SK-N-SH (cell line): ENCODE measurements around the gene RAB4B. TPM values are rescaled to one million over a fixed set of nuclear protein-coding genes. Genes with fewer than 3 reads are reported as not detected.

Source experiments
- CTCF ChIA-PET: fragments of 300-600, 350-600 bp; formaldehyde crosslinking; extraction: SDS; loops from one replicate; lab custom pipeline; 2021; lab: Yijun Ruan, JAX
- POLR2A ChIA-PET: fragments of 350-600 bp; sonication (Branson Sonifier 250); formaldehyde crosslinking; extraction: SDS; loops from one replicate; lab custom pipeline; 2020; ENCODE audit warnings: antibody characterized with exemption, inconsistent platforms; lab: Yijun Ruan, JAX
- DNase-seq: peaks from one replicate; pipeline ENCODE4 v3.0.0; 2012
- H2AFZ ChIP-seq: fragments of 200-600 bp; sonication (generic); 2 replicates; pipeline ENCODE4 v1.8.1; 2016; ENCODE audit warnings: antibody characterized with exemption, mild to moderate bottlenecking, low read depth
- H3F3A ChIP-seq: fragments of 200-600 bp; sonication (generic); replicated peaks from 2 replicates; pipeline ENCODE3; 2016; ENCODE audit warnings: antibody characterized with exemption, mild to moderate bottlenecking; ENCODE audit not compliant: insufficient read depth
- H3K27ac ChIP-seq, 2 experiments: fragments of 200-500 bp in 1 of 2; fragments of 200-600 bp in 1 of 2; sonication (Bioruptor generic) in 1 of 2; sonication (generic), shearing (Covaris generic) in 1 of 2; 2 replicates each; pipeline versions ENCODE4 v1.5.1 to v1.6.1; 2014 to 2016; ENCODE audit warnings: low read depth in 2 of 2, inconsistent platforms in 1 of 2, low read length in 1 of 2, mild to moderate bottlenecking in 1 of 2, mixed read lengths in 1 of 2
- H3K27me3 ChIP-seq: fragments of 200-600 bp; sonication (generic), shearing (Covaris generic); 2 replicates; pipeline ENCODE4 v1.6.1; 2016; ENCODE audit warnings: mixed run types; ENCODE audit not compliant: insufficient read depth
- H3K36me3 ChIP-seq, 2 experiments: fragments of 200-500 bp in 1 of 2; fragments of 200-600 bp in 1 of 2; sonication (Bioruptor generic) in 1 of 2; sonication (generic) in 1 of 2; replicated peaks in 1 of 2; 2 replicates each; pipeline versions ENCODE3 to v1.5.1; 2014 to 2016; ENCODE audit warnings: low read length in 1 of 2, mild to moderate bottlenecking in 1 of 2; ENCODE audit not compliant: insufficient read depth in 2 of 2, control insufficient read depth in 1 of 2
- H3K4me1 ChIP-seq, 2 experiments: fragments of 200-500 bp in 1 of 2; fragments of 200-600 bp in 1 of 2; sonication (Bioruptor generic) in 1 of 2; sonication (generic), shearing (Covaris generic) in 1 of 2; 2 replicates each; pipeline versions ENCODE4 v1.5.1 to v1.6.1; 2014 to 2016; ENCODE audit warnings: low read depth in 1 of 2, low read length in 1 of 2, mixed run types in 1 of 2; ENCODE audit not compliant: insufficient read depth in 2 of 2, control insufficient read depth in 1 of 2
- H3K4me2 ChIP-seq: fragments of 200-600 bp; sonication (generic), shearing (Covaris generic); 2 replicates; pipeline ENCODE4 v1.6.1; 2017; ENCODE audit warnings: mixed run types
- H3K4me3 ChIP-seq, 2 experiments: fragments of 200-500 bp in 1 of 2; fragments of 200-600 bp in 1 of 2; sonication (Bioruptor generic) in 1 of 2; sonication (generic), shearing (Covaris generic) in 1 of 2; 2 replicates each; pipeline versions ENCODE4 v1.5.1 to v1.8.1; 2014 to 2016; ENCODE audit warnings: low read depth in 2 of 2, inconsistent platforms in 1 of 2, low read length in 1 of 2, mild to moderate bottlenecking in 1 of 2, mixed read lengths in 1 of 2, moderate library complexity in 1 of 2
- H3K79me2 ChIP-seq: fragments of 200-600 bp; sonication (generic); 2 replicates; pipeline ENCODE4 v1.8.1; 2017; ENCODE audit warnings: mild to moderate bottlenecking; ENCODE audit not compliant: insufficient read depth
- H3K9ac ChIP-seq: fragments of 200-600 bp; sonication (generic); 2 replicates; pipeline ENCODE4 v1.6.1; 2017; ENCODE audit warnings: mixed run types
- H3K9me2 ChIP-seq: fragments of 200-600 bp; sonication (generic); 2 replicates; pipeline ENCODE4 v1.6.1; 2017; ENCODE audit warnings: mixed run types
- H3K9me3 ChIP-seq: fragments of 200-600 bp; sonication (generic); 2 replicates; pipeline ENCODE4 v1.6.1; 2017; ENCODE audit warnings: mixed run types, mild to moderate bottlenecking, moderate library complexity
- H4K20me1 ChIP-seq: fragments of 200-600 bp; sonication (generic); 2 replicates; pipeline ENCODE4 v1.6.1; 2017; ENCODE audit warnings: mild to moderate bottlenecking, mixed run types; ENCODE audit not compliant: insufficient read depth
- FOXJ3 ChIP-seq: sonication (generic); formaldehyde crosslinking; IDR thresholded peaks from 2 replicates; pipeline ENCODE4 v1.5.1; 2020; ENCODE audit warnings: mild to moderate bottlenecking, missing genetic modification reagents
- GABPA ChIP-seq: IDR thresholded peaks from 2 replicates; pipeline ENCODE4 v1.4.0; 2012; ENCODE audit warnings: low read depth, mild to moderate bottlenecking
- MXI1 ChIP-seq: IDR thresholded peaks from 2 replicates; pipeline ENCODE4 v1.6.1; 2012; ENCODE audit warnings: mild to moderate bottlenecking, low read depth, low read length, improper control_type of control experiment
- RAD21 ChIP-seq: IDR thresholded peaks from 2 replicates; pipeline ENCODE4 v1.6.1; 2012; ENCODE audit warnings: mild to moderate bottlenecking, low read length
- SMC3 ChIP-seq: IDR thresholded peaks from 2 replicates; pipeline ENCODE4 v1.6.1; 2012; ENCODE audit warnings: low read depth, low read length, improper control_type of control experiment
- WGBS: methylation state at CpG from one replicate; pipeline ENCODE4 v1.1.6; 2017; ENCODE audit warnings: low lambda C conversion rate; 5-methylcytosine and 5-hydroxymethylcytosine counted together
- polyA plus RNA-seq, 3 experiments: library from polyadenylated mRNA; depleted of rRNA; stranded (reverse); fragments of >200 nt; gene quantifications; 2 replicates each; pipeline ENCODE4 v1.2.3, GENCODE V29; 2012
- TF ChIP-seq, protein P1 (sequence below): fragments of 150-350 bp; IDR thresholded peaks from 2 replicates; pipeline ENCODE4 v1.6.1; 2017; ENCODE audit warnings: antibody characterized with exemption, low read length, low read depth, borderline replicate concordance
- TF ChIP-seq, protein P2 (sequence below): fragments of 200-600 bp; sonication (generic); IDR thresholded peaks from 2 replicates; pipeline ENCODE4 v1.6.1; 2017; ENCODE audit warnings: antibody characterized with exemption, mild to moderate bottlenecking, moderate library complexity

The RAB4B gene
- polyA plus RNA-seq, 1 of the 3 experiments (the other 2 are of a cell fraction): 53.2 TPM

DNA sequence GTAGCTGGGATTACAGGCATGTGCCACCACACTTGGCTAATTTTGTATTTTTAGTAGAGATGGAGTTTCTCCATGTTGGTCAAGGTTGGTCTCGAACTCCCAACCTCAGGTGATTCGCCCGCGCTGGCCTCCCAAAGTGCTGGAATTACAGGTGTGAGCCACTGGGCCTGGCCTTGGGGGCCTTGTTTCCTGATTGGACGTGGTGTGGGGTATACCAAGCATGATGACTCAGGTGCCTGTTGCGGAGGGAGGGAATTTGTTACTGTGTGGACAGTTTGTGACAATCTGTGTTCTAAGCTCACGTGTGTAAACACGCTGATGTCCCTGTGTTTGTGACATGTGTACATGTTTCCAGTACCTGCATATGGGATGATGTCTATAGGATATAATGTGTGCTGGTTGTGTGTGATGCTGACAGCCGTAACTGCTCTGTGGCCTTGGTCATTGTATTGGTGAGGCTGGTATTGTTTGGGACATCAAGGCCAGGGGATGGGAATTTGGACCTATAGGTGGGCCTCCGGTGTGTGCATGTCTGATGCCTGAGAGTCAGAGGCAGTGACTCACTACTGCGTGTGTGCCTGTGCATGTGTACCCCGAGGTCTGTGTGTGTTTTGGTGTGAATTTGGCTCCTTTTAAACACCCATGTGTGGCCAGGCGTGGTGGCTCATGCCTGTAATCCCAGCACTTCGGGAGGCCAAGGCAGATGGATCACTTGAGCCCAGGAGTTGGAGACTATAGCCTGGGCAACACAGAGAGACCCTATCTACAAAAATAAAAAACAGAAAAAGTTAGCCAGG, 19.3 kb downstream of the RAB4B start:
- TF ChIP-seq, protein P1, sequence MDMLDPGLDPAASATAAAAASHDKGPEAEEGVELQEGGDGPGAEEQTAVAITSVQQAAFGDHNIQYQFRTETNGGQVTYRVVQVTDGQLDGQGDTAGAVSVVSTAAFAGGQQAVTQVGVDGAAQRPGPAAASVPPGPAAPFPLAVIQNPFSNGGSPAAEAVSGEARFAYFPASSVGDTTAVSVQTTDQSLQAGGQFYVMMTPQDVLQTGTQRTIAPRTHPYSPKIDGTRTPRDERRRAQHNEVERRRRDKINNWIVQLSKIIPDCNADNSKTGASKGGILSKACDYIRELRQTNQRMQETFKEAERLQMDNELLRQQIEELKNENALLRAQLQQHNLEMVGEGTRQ: no peak
- TF ChIP-seq FOXJ3 (CRISPR knock-in tag): no peak
- peak overlapping the region; percentile 84 to 89; a peak in 3 of 4 replicates for H3K27ac ChIP-seq
- peaks cover 33% of the 10 kb centered on the region for H3K79me2 ChIP-seq
- no peak overlapping the region; the same call in 1 of the 2 replicates for H3K9ac ChIP-seq
- no peaks in the 10 kb centered on the region for H3K27me3 ChIP-seq
- H3K9me3 ChIP-seq: no peaks in the 10 kb centered on the region
- DNase-seq: no peak
- peaks cover 21 to 26% of the 10 kb centered on the region in 2 experiments; a peak in 2 of 4 replicates for H3K4me1 ChIP-seq
- WGBS: 95% methylated on average over 10 of the region's 14 CpGs
- H3K36me3 ChIP-seq: peaks cover 13 to 15% of the 10 kb centered on the region in 2 experiments
- peaks cover 9% of the 10 kb centered on the region for H3F3A ChIP-seq
- no peaks in the 10 kb centered on the region for H3K9me2 ChIP-seq
- H4K20me1 ChIP-seq: peaks cover 28% of the 10 kb centered on the region
- H2AFZ ChIP-seq: no peak overlapping the region
- H3K4me2 ChIP-seq: 0 out of 2 replicates have a peak overlapping the region, but pooled peaks have one; percentile 84
- ChIA-PET POLR2A (interaction anchor here (0.9 to 3.6 kb wide), 3 partner anchors 19 to 107 kb away, joined by 5 to 31 read pairs (median 11); partner anchors contain the start of genes ACTMAP, NUMBL, RAB4B and SNRPA), CTCF (interaction anchor here (0.6 to 3.7 kb wide), 6 partner anchors 9 to 134 kb away, joined by 3 to 20 read pairs (median 10); partner anchors contain the start of gene RAB4B)
- no peak overlapping the region for H3K4me3 ChIP-seq

DNA sequence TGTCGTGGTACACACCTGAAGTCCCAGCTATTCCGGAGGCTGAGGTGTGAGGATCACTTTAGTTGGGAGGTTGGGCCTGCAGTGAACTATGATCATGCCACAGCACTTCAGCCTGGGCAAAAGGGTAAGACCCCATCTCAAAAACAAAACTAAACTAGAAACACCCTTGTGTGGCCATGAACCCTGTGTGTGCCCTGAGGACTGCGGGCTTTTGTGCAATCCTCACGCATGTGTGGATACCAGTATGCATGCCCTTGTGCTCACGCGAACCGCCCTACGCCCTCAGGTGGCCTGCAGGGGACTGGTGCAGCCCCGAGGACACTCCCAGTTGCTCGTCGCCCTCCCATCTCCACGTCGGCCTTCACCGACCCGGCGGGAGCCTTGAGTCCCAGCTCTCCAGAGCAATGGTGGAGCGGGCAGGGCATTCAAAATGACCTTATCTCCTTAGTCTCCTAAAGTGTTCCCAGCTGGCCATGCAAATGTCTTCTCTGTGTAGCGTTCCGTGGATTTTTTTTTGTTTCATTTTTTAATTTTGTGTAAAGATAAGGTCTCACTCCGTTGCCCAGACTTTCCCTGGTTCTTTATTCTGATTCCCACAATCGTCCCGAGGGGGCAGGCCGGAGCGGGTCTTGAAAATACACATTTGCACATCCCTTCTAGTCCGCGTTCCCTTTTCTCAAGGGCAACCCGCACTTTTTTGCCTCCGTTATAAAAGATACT, 20.1 kb downstream of the RAB4B start:
- DNase-seq: peak; percentile 77
- 18% methylated on average over 24 of the region's 28 CpGs for WGBS

More for the DNA sequence above, 20.1 kb downstream of the RAB4B start:
- Histone ChIP-seq H3K4me1 (peaks cover 28 to 34% of the 10 kb centered on the region in 2 experiments; a peak in 2 of 4 replicates), H3K9me2 (no peaks in the 10 kb centered on the region), H3K9me3 (no peaks in the 10 kb centered on the region), H3K36me3 (peaks cover 18 to 20% of the 10 kb centered on the region in 2 experiments), H3K9ac (peak overlapping the region; percentile 59), H2AFZ (peak overlapping the region; percentile 83), H4K20me1 (peaks cover 36% of the 10 kb centered on the region), H3K79me2 (peaks cover 41% of the 10 kb centered on the region), H3K27ac (peak overlapping the region; percentile 84 to 89), H3F3A (peaks cover 9% of the 10 kb centered on the region), H3K4me3 (peak overlapping the region; percentile 50 to 65), H3K4me2 (peak overlapping the region; percentile 84), H3K27me3 (no peaks in the 10 kb centered on the region)
- CTCF ChIA-PET: interaction anchor here (0.6 to 3.7 kb wide), 12 partner anchors 9 to 195 kb away, joined by 3 to 20 read pairs (median 6); partner anchors contain the start of genes NUMBL and RAB4B
- POLR2A ChIA-PET: interaction anchor here (0.6 to 3.6 kb wide), 6 partner anchors 9 to 1076 kb away, joined by 4 to 31 read pairs (median 6); partner anchors contain the start of genes ACTMAP, COQ8B, ITPKC and NUMBL
- no peak for TF ChIP-seq MXI1
- TF ChIP-seq, protein P2, sequence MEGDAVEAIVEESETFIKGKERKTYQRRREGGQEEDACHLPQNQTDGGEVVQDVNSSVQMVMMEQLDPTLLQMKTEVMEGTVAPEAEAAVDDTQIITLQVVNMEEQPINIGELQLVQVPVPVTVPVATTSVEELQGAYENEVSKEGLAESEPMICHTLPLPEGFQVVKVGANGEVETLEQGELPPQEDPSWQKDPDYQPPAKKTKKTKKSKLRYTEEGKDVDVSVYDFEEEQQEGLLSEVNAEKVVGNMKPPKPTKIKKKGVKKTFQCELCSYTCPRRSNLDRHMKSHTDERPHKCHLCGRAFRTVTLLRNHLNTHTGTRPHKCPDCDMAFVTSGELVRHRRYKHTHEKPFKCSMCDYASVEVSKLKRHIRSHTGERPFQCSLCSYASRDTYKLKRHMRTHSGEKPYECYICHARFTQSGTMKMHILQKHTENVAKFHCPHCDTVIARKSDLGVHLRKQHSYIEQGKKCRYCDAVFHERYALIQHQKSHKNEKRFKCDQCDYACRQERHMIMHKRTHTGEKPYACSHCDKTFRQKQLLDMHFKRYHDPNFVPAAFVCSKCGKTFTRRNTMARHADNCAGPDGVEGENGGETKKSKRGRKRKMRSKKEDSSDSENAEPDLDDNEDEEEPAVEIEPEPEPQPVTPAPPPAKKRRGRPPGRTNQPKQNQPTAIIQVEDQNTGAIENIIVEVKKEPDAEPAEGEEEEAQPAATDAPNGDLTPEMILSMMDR: peak; percentile 65
- peak; percentile 14; the same call in 1 of the 2 replicates for TF ChIP-seq RAD21
- no peak for TF ChIP-seq GABPA
- TF ChIP-seq SMC3: 0 out of 2 replicates have a peak, but pooled peaks have one; percentile 11
